Lower leg skin (tissue), 4 donors: ENCODE measurements around the gene CLSTN1. TPM values are rescaled to one million over a fixed set of nuclear protein-coding genes. Genes with fewer than 3 reads are reported as not detected.

Experiments used
- DNase-seq, 2 donors: peaks; one replicate each; pipeline ENCODE4 v3.0.0-alpha.2; 2019; ENCODE audit warnings: low spot score in 2 of 2
- H3K4me3 ChIP-seq: fragments of 200-600 bp; sonication (generic); 2 replicates; pipeline ENCODE4 v1.5.1; 2017; ENCODE audit warnings: mild to moderate bottlenecking, low read depth; ENCODE audit not compliant: poor library complexity, severe bottlenecking
- CTCF ChIP-seq, 3 donors: fragments of 450-650 bp; IDR thresholded peaks; one replicate each; pipeline ENCODE4 v1.5.1; 2016; ENCODE audit warnings: antibody characterized with exemption in 3 of 3, mild to moderate bottlenecking in 3 of 3, moderate library complexity in 2 of 3
- POLR2A ChIP-seq, 2 donors: fragments of 450-650 bp; IDR thresholded peaks; one replicate each; pipeline ENCODE4 v1.6.1; 2016 to 2017; ENCODE audit warnings: antibody characterized with exemption in 2 of 2, mild to moderate bottlenecking in 1 of 2, moderate library complexity in 1 of 2
- WGBS, 2 donors: methylation state at CpG; one replicate each; pipeline ENCODE4 v1.1.5; 2018; 5-methylcytosine and 5-hydroxymethylcytosine counted together
- intact Hi-C: fragments of 100-400 bp; cut with DNase I; formaldehyde crosslinking; loops from one replicate; pipeline ENCODE4 v1.15.0; 2023; ENCODE audit warnings: low total_unique reads
- total RNA-seq, 4 donors: library from RNA; depleted of rRNA; stranded (reverse); fragments of >200 nt; gene quantifications; one replicate each; pipeline ENCODE4 v1.1.0, GENCODE V29; 2016

The CLSTN1 gene
- total RNA-seq, 4 donors from 2014 or later = 116 to 174 (median 150) TPM

- TF ChIP-seq CTCF (IDR thresholded peaks at IDR 0.05) (no peak), POLR2A (IDR thresholded peaks at IDR 0.05) (no peak)
- intact Hi-C loops = no loop called here
- WGBS, 2 donors = 81 to 88% methylated on average over 6 of the region's 6 CpGs
- DNase-seq = no peak
- H3K4me3 ChIP-seq = no peak overlapping the region
Measured at GRCh38 chr1:9680828-9681227, 142.9 kb downstream of the CLSTN1 start.

GRCh38 chr1:9680091-9680490 lies 143.7 kb downstream of the CLSTN1 start:
- WGBS, 2 donors = 93 to 94% methylated on average over 2 of the region's 2 CpGs
- DNase-seq = no peak
- no peak for TF ChIP-seq POLR2A (IDR thresholded peaks at IDR 0.05)
- no peak for TF ChIP-seq CTCF (IDR thresholded peaks at IDR 0.05)
- intact Hi-C loops = no loop called here
- H3K4me3 ChIP-seq = no peak overlapping the region

Other genes with a start within 250 kb of the CLSTN1 start
- 10 to 100 TPM in 1 of 4 donors, 1 to 10 TPM in 3; 7.0 to 12.4 (median 9.7) TPM for gene TMEM201, start 235.1 kb downstream of the CLSTN1 start, total RNA-seq
- 1 to 10 TPM; 4.2 to 5.4 (median 5.0) TPM for gene PIK3CD, start 172.2 kb downstream of the CLSTN1 start, total RNA-seq
- 100 to 1,000 TPM; 478 to 742 (median 566) TPM for gene CTNNBIP1, start 86.3 kb upstream of the CLSTN1 start, total RNA-seq
- 10 to 100 TPM; 18.3 to 31.0 (median 27.4) TPM for gene LZIC, start 119.4 kb upstream of the CLSTN1 start, total RNA-seq
- 1 to 10 TPM; 3.2 to 8.2 (median 5.3) TPM for gene NMNAT1, start 119.5 kb upstream of the CLSTN1 start, total RNA-seq
- gene RBP7, start 173.3 kb upstream of the CLSTN1 start, total RNA-seq = 10 to 100 TPM; 12.7 to 20.6 (median 18.8) TPM
- 100 to 1,000 TPM in 1 of 4 donors, 10 to 100 TPM in 3; 65.7 to 114 (median 69.9) TPM for gene UBE4B, start 209.0 kb upstream of the CLSTN1 start, total RNA-seq